ENCODE data around the gene ABCC11.

- TF ChIP-seq CTCF (conservative IDR thresholded peaks at IDR 0.05) (peak; percentile 87), EZH2 (IDR thresholded peaks at IDR 0.05; ENCODE audit: low read depth) (no peak)
These were observed 90.5 kb downstream of the ABCC11 start for GRCh38 chr16:48156790-48157209.
